GM18870 (cell line): ENCODE results near the gene LENEP.
A peak's percentile ranks its signal among the peaks of the same experiment; 100 is the strongest.

Experiments
- ATAC-seq: cut with Tn5 transposase; IDR thresholded peaks from one replicate; pipeline ENCODE4 v1.9.1; 2021; ENCODE audit warnings: moderate library complexity; ENCODE audit not compliant: unreplicated experiment

Gene LENEP

DNA sequence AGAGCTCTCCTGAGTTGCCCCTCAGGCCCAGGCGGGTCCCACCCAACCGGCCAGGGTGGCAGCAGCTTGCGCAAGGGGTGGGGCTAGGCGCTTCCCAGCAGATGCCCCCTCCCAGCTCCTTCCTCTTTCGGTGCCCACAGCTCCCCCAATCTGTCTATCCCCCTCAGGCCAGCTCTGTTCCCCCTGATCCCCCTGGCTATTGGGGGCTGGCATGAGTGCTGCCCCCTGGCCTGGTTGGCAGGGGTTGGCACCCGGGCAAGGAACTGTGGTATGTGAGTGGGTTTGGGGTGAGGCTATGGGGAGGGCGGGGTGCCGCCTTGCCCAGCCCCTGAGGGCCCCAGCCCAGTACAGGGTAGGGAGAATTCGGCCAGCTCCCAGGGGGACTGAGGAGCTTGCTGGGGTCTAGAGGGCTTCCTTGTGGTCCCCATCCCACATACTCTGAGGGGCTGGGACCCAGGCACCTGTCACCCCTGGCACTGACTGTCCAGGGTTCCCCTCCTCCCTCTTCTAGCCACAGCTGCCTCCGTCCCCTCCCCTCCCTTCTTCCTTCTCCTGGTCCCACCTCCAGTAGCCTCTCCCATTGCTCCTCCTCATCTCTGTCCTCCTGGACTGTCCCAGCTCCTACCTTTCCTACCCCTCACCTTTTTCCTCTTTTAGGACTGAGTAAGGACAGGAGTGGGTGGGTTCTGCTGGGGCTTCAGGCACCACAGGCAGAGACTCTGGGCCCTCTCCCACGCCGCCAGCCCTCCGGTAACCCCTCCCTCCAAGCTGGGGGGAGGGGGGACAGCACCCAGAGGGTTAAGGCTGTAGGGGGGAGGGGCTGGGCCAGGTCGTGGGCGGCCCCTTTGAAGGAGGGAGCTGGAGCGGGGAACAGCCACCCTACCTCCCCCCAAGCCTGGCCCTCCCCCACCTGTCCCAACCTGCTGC is 14.9 kb downstream of the LENEP start:
- ATAC-seq = no peak

DNA sequence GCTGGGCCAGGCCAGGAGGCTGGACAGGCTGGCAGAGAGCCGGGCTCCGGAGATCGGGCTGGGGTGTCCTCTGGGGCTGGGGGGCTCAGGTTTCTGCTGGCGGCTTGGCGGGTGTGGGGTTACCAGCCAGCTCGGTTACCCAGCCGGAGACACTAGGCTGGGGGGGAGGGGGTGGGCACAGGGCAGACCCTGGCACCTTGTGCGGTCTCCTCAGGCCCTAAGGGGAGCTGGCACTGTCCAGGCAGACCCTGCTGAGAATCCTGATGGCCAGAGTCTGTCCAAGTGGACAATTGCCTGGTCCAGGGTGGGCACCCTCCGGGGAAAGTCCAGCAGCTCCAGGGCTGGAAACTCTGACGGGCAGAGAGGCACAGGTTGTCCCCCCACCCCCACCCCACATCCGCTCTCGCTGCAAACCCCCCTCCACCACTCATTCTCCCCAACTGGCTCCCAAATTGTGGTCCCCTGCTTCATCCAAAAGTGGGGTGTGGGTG is 15.9 kb downstream of the LENEP start:
- no peak for ATAC-seq

DNA sequence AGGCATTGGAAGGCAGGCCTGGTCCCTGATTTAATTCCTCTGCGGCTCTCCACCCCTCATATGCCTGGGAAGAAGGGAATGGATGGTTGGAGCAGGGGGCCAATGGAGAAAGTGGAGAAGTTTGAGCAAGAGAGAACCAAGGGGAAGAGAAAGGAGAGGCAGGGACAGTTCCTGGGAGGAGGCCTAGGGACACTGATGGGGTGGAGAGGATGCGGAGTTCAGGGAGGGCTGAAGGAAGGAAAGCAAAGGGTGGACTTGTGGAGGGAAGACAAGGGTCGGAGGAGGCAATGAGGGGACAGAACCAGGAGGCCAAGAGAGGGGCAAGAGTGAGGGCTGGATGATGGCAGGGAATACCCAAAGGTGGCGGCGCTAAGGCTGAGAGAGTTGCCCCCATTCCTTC is 16.4 kb downstream of the LENEP start:
- no peak for ATAC-seq

DNA sequence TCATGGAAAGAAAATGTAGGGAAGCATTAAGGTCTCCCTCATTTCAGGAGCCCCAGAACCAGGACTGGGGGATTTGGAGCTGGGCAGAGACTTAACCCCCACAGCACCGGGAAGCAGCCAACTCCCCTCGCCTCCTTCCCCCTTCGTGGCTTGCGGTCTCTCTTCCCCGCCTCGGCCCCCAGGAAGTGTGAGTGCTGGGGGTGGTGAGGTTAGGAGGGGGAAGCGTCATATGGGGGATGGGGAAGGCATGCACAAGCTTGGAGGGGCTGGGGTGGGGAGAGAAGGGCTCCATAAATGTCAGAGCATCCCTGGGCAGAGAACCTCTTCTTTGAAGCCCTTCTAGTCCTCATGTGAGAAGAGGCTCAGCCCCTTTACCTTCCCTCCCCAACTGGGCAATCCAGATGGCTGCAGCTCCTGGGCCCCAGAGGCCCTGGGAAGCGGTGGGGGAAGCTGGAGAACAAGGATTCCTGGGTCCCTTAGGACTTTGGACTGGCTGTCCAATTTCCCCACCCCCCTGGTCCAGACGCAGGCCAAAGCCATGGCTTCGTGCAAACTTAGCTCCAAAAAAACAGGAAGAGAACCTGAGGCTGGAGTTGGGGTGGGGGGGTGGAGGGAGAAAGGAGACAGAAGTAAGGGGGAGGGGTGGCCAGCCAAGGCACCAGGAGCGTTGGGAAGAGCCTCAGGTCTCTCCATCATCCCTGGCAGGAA is 17.0 kb downstream of the LENEP start:
- no peak for ATAC-seq

DNA sequence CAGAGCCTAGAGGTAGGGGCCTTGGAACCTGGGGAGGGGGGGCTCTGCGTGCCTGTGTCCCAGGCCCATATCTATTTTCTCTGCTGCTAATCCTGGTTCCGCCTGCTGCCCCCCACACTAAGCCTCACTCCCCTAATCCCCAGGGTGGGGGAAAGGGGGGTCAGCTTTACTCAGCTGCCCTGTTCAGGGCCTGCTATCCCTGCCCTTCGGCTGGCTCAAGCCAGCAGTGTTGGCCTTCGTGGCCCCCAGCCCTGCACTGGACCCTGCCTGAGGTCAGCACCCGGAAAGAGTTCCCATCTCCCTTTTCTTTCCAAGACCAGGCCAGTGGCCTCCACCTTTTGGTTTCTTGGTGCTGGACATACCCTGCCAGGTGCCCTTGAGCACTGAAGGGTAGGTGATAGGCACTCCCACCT is 17.6 kb downstream of the LENEP start:
- no peak for ATAC-seq

DNA sequence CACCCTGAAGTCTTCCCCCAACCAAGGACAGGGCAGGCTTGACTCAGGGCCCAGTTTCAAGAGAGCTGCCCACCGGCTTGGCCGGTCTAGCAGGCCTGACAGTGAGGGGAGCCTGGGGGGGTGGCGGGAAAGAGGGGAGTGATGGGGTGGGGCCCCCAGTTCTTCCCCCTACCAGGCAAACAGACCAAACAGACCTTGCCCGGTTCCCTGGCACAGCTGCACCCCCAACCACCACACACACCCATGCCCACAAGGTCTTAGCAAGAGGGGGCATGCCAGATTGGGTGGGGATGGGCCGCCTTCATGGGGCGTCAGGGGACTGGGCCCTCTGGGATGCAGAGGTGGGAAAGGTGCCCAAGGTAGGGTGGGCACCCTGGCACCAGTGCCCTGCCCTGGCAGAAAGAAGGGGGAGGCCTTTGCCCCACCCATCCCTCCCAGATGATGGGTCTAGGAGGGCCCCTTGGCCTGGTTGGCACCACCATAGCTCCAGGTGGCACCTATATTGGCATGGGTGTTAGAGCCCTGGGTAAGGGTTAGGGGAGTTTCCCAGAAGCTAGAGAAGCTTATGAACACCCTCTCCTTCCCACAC is 18.1 kb downstream of the LENEP start:
- no peak for ATAC-seq

DNA sequence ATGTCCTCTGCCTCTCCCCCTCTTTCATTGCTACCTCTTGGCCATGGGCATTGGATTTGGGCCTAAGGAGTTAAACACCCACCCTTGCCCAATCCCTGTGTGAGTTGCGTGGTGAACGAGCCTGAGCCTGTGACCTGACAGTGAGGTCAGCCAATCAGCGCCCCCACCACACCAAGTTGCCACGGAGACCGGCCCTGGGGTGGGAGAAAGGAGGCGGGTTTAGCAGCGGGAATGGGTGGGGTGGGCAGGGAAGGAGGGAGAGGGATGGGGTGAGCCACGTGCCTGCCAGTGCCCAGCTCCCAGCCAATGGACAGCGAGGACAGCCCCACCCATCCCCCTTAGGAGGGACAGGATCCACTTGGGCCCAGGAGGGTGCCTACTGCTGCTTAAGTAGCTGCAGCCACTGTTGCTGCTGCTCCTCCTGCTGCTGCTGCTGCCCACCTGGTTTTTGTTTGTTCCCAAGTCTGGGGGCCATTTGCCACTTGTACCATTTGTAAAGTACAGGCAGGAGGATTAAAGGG is 18.7 kb downstream of the LENEP start:
- no peak for ATAC-seq

DNA sequence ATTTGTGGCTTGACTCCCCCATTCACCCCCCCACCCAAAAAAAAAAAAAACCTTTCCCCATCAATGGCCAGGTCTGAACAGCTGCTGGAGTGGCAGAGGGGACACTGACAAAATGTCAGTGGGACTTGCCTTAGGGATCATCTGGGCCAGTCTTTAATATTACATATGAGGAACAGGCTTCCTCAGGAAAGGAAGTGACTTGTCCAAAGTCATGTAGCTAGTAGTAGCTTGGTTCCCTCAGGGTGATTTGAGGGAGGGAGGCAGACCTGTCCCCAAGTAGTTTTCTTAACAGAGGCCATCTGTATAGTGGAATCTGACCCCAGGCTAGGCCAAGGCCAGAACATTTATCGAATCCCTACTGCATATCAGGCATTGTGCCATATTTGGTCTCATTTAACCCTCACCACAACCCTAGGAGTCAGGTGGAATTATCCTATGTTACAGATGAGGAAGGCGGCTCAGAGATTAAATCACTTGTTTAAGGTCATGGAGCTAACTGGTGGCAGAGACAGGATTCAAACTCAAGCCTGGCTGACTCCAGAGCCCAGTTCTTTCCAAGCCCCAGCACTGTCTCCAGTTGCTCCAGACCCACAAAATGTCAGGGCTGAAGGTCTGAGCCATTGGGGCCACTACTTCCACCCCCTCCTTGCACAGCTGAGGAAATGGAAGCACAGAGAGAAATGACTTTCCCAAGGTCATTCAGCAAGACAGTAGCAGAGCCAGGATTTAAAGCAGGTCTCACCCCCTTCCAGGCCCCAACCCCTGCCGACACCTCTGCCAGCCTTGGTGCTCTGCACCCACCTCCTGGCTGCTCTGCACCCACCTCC is 19.6 kb downstream of the LENEP start:
- no peak for ATAC-seq

DNA sequence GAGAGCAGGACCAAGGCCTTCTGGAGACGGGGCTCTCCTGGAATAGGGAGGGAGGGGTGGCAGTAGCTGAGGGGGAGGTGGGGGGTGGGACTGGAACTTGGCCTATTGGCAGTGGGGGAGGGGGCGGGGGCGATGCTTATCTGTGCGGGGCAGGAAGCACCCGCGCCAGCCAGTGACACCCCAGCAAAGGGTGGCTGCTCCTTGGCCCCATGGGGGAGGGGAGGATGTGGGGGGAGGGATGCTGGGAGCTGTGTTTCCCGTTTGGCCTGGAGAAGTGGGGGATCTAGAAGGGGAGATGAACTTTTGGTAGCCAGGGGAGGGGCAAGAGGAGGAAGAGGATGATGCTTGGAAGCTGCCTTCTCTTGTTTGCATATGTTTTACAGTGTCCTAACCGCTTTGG is 20.2 kb downstream of the LENEP start:
- ATAC-seq = no peak

DNA sequence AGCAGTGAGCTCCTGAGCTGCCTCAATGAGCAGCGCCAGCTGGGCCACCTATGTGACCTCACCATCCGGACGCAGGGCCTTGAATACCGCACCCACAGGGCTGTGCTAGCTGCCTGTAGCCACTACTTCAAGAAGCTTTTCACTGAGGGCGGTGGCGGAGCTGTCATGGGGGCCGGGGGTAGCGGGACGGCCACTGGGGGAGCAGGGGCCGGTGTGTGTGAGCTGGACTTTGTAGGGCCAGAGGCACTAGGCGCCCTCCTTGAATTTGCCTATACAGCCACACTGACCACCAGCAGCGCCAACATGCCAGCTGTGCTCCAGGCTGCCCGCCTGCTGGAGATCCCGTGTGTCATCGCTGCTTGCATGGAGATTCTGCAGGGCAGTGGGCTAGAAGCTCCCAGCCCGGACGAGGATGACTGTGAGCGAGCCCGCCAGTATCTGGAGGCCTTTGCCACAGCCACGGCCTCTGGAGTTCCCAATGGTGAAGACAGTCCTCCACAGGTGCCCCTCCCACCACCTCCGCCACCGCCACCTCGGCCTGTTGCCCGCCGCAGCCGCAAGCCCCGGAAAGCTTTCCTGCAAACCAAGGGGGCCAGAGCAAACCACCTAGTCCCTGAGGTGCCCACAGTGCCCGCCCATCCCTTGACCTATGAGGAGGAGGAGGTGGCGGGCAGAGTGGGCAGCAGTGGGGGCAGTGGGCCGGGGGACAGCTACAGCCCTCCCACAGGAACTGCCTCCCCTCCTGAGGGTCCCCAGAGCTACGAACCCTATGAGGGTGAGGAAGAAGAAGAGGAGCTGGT is 21.5 kb downstream of the LENEP start:
- no peak for ATAC-seq

DNA sequence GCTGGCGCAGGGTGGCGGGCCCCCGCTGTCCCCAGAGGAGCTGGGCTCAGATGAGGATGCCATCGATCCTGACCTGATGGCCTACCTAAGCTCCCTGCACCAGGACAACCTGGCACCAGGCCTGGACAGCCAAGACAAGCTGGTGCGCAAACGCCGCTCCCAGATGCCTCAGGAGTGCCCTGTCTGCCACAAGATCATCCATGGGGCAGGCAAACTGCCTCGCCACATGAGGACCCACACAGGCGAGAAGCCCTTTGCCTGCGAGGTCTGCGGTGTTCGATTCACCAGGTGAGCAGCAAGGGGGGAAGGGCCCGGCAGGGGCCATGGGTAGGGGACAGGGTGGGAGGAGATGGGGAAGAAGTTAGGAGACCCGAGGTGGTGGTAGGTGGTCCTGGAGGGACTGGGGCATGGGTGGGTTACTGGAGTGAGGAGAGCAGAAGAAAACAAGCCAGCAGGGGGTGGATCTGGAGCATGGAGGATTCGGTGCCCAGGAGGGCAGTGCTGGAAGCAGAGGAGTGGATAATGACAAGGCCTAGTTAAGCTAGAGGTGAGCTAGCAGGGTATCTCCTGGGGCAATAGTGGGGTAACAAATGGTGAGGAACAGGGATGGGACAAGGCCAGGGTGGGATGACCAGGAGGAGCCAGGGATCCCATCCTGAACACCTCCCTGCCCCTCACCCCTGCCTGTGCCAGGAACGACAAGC is 22.3 kb downstream of the LENEP start:
- no peak for ATAC-seq

DNA sequence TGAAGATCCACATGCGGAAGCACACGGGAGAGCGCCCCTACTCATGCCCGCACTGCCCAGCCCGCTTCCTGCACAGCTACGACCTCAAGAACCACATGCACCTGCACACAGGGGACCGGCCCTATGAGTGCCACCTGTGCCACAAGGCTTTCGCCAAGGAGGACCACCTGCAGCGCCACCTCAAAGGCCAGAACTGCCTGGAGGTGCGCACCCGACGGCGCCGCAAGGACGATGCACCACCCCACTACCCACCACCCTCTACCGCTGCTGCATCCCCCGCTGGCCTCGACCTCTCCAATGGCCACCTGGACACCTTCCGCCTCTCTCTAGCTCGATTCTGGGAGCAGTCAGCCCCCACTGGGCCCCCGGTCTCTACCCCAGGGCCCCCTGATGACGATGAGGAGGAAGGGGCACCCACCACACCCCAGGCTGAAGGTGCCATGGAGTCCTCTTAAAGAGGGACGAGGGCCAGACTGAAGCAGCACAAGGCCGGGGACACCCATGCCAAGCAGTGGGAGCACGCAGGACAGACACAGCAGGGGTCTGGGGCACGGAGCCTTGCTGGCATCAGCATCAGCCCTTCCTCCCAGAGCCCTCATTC is 22.9 kb downstream of the LENEP start:
- ATAC-seq = no peak

DNA sequence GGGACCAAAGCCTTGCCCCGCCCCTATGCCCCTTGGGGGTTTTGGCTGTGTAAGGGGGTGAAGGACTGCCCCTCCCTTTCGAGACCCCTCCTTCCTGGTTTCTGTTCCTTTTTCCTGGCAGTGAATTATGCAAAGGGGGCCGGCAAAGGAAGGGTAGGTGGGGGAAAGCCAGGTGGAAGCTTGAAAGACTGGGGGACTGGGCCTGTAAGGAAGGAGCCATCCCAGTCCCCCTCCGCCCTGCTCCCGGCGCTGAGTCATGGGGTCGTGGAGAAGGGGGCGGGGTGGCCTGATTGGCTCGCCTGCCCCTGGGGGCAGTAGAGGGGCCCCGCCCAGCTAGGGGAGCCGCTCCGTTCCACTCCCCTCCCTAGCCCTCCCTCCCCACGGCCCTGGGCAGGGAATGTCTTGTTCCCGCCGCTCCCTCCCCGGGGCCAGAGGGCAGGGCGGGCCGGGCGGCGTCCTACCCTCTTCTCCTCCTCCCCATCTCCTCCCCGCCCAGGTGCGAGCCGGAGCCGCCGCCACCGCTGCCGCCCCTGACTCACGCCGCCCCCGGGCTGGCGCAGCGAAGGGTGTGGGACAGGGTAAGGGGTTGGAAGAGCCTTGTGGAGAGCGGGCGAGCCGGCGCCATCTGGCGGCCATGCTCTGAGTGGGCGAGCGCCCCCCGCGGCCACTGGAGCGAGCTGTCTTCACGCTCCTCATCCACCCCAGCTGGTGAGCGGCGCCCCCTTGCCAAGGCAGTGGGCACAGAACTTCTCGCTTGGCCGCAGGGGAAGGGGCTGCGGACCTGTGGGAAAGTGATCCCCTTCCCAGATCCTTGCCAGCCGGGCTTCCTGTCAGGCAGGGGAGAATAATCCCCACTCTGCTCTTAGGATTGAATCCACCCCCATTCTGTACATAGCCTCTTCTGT is 23.9 kb downstream of the LENEP start:
- peak; percentile 59 for ATAC-seq

DNA sequence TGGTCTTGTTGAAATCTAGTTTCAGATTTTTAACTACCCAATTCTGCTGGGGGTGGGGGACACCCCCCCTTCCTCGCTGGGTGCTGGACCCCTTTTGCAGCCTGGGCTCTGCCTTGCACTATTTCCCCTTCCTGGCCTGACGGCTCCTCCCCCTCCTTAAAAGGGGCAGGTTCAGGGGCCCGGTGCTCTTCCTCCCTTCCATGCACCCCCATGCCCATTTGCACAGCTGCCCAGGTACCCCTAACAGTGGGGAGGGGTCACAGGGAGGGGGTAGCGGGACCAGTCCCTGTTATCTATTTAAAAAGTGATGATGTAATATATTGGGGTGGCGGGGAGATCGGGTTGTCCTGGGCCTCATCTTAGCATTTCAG is 24.5 kb downstream of the LENEP start:
- peak; percentile 4 for ATAC-seq

DNA sequence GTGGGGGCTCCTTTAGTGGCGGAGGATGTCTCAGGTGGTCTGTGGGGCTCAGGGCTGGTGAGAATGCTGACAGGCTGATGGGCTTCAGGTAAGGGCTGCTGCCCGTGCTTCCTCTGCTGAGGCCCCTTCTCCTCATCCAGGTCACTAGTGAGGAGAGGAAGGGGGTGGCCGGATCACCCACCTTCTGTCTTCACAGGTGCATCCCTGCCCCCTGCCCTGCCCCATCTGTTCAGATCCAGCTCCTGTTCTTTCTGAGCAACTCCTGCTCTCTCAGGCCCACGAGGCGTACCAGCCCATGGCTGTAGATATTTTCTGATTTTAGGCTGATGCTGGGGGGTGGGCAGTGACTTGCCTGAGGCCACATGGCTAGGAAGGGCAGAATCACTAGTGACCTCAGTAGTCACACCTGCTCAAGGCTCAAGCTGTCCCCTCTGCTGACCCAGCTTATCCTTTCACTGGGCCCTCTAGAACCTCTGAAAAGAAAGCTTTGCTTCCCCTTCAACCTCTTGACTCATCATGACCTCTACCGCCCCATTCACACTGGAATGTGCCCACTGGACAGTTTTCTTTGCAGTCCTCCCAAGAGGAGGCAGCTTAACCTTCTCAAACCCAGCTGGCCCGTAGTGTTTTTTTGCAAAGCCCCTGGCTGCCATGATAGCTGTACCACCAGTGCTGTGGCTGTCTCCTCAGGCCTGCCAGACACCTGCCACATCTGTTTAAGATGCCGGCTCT is 25.4 kb downstream of the LENEP start:
- no peak for ATAC-seq

DNA sequence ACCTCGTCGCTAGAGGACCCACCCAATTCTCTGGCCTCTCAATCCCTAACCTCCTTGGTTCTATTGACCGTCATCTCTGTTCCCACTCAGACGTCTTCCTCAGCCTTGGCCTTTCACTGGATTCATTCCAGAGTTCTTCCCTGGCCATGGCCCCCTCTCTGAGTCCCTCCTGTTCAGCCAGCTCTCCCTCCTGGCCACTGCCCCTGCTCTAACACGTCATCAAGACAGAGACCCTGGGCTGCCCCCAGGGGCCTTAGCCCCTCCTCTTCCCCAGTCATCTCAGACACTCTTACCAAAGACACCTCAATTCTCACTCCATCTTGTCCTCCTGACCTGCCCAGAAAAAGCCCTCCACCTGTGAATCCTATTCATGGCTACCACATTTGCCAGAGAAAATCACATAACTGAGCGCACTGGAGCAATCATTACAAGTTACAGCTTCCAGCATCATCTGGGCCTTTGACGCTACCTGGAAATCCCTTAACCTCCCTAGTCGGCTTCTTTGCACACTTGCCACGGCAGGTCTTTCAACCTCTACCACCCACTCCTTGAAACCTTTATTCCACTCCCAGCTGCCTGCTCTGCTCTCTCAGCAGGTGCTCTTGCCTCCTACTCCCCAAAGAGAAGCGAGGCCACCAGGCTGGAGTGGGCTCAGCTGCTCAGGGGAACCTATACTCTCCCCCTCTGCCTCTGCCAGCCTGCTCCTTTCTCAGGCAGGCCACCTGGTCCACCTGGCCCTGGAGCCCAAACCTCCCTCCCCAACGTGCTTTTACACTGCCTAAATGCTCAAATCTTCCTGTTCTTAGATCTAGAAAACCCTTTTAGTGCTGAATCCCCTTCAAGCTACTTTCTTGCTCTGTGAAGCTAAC is 26.2 kb downstream of the LENEP start:
- no peak for ATAC-seq
